T-cell (primary cell): ENCODE measurements around the gene DHRS12. TPM values are rescaled to one million over a fixed set of nuclear protein-coding genes. Genes with fewer than 3 reads are reported as not detected.

Experiments used
- ATAC-seq, 4 experiments: fragments of 200-7000 bp in 3 of 4; fragments of 150-1000 bp in 1 of 4; cut with Tn5 transposase; replicated peaks in 1 of 4; 1 replicate in 3 of 4; 2 replicates in 1 of 4; pipeline ENCODE4 v1.10.0; 2021; ENCODE audit warnings: moderate library complexity in 3 of 4, mild to moderate bottlenecking in 2 of 4, moderate number of reproducible peaks in 1 of 4
- CTCF ChIA-PET, 2 donors: fragments of 300-600 bp; sonication (Branson Sonifier 250); formaldehyde crosslinking; loops; one replicate each; lab custom pipeline; 2022; ENCODE audit warnings: antibody characterized with exemption in 2 of 2; lab: Charles Lee
- POLR2A ChIA-PET, 2 donors: fragments of 300-600 bp; sonication (Branson Sonifier 250); formaldehyde crosslinking; loops; one replicate each; lab custom pipeline; 2022; ENCODE audit warnings: antibody characterized with exemption in 2 of 2; lab: Charles Lee
- DNase-seq, 35 experiments: peaks; one replicate each; pipeline versions ENCODE4 v3.0.0 to v3.0.0-alpha.2; 2013 to 2023
- H3K27ac ChIP-seq: one replicate; pipeline ENCODE4 v1.5.1; 2013; ENCODE audit warnings: low read length
- H3K27me3 ChIP-seq, 2 experiments: replicated peaks in 1 of 2; 1 replicate in 1 of 2; 2 replicates in 1 of 2; pipeline versions ENCODE4 v1.6.1 to v1.7.0; 2013; ENCODE audit warnings: low read length in 1 of 2, mixed read lengths in 1 of 2; ENCODE audit not compliant: control insufficient read depth in 2 of 2, insufficient read depth in 2 of 2; ENCODE audit errors: extremely low read depth in 1 of 2
- H3K36me3 ChIP-seq, 2 donors: 1 replicate in 1 of 2; 2 replicates in 1 of 2; pipeline versions ENCODE4 v1.6.1 to v1.7.0; 2013; ENCODE audit warnings: low read length in 1 of 2; ENCODE audit not compliant: control insufficient read depth in 2 of 2, insufficient read depth in 1 of 2; ENCODE audit errors: extremely low read depth in 1 of 2
- H3K4me1 ChIP-seq, 2 experiments: 1 replicate in 1 of 2; 2 replicates in 1 of 2; pipeline versions ENCODE4 v1.6.1 to v1.7.0; 2013; ENCODE audit warnings: low read length in 2 of 2, mixed read lengths in 1 of 2; ENCODE audit not compliant: insufficient read depth in 2 of 2, control insufficient read depth in 1 of 2; ENCODE audit errors: extremely low read depth in 1 of 2
- H3K4me3 ChIP-seq, 2 donors: 1 replicate in 1 of 2; 2 replicates in 1 of 2; pipeline versions ENCODE4 v1.5.1 to v1.7.0; 2013; ENCODE audit warnings: mild to moderate bottlenecking in 2 of 2, low read length in 1 of 2, moderate library complexity in 1 of 2; ENCODE audit not compliant: control insufficient read depth in 1 of 2; ENCODE audit errors: extremely low read depth in 1 of 2
- H3K9me3 ChIP-seq: 2 replicates; pipeline ENCODE4 v1.7.0; 2013
- H3K27ac Mint-ChIP-seq, 2 donors: one replicate each; pipeline ENCODE4 v1.8.0; 2020 to 2021; ENCODE audit warnings: mild to moderate bottlenecking in 2 of 2, mixed read lengths in 2 of 2
- H3K27me3 Mint-ChIP-seq, 2 donors: one replicate each; pipeline ENCODE4 v1.8.0; 2021 to 2022; ENCODE audit warnings: mixed read lengths in 2 of 2
- H3K36me3 Mint-ChIP-seq: one replicate; pipeline ENCODE4 v1.8.0; 2021; ENCODE audit warnings: mixed read lengths
- H3K4me1 Mint-ChIP-seq, 3 donors: one replicate each; pipeline ENCODE4 v1.8.0; 2020 to 2022; ENCODE audit warnings: mixed read lengths in 3 of 3, mild to moderate bottlenecking in 1 of 3
- H3K4me3 Mint-ChIP-seq, 3 donors: one replicate each; pipeline ENCODE4 v1.8.0; 2020 to 2022; ENCODE audit warnings: mild to moderate bottlenecking in 3 of 3, mixed read lengths in 3 of 3, moderate library complexity in 3 of 3
- H3K9me3 Mint-ChIP-seq, 3 donors: one replicate each; pipeline ENCODE4 v1.8.0; 2020 to 2022; ENCODE audit warnings: mixed read lengths in 3 of 3
- WGBS: methylation state at CpG from one replicate; pipeline ENCODE4 v1.1.5; 2013; ENCODE audit warnings: missing lambda C conversion rate; ENCODE audit not compliant: insufficient coverage; 5-methylcytosine and 5-hydroxymethylcytosine counted together
- total RNA-seq, 35 experiments: library from RNA in 6 of 35; stranded (reverse) in 6 of 35; fragments of 120-200 nt in 1 of 35; gene quantifications; one replicate each; pipeline versions ENCODE4 v1.2.1 to v1.2.4 and lab custom pipeline; 2013 to 2026

DHRS12 gene
- total RNA-seq, 5 donors from 2014 or later (not counting 1 experiment from before 2014, with no cell fraction given): 18.1 to 27.8 (median 21.7) TPM

- POLR2A ChIA-PET: interaction anchor here in 1 of 2 donors (0.5 kb wide), 1 partner anchor 237 kb away, joined by 6 read pairs; no protein-coding TSS in a partner anchor
- Mint-ChIP-seq H3K4me3 (no peak overlapping the region), H3K4me1 (peaks cover 5 to 6% (median 6%) of the 10 kb centered on the region in 3 donors), H3K9me3 (no peaks in the 10 kb centered on the region), H3K27me3 (no peaks in the 10 kb centered on the region), H3K36me3 (peaks cover 50% of the 10 kb centered on the region), H3K27ac (no peak overlapping the region)
- CTCF ChIA-PET: no interaction called here
- no peaks in the 10 kb centered on the region for H3K9me3 ChIP-seq
- no peaks in the 10 kb centered on the region for H3K27me3 ChIP-seq
- H3K4me3 ChIP-seq: no peak overlapping the region
- no peak for DNase-seq
- peaks cover 0 to 4% of the 10 kb centered on the region in 2 experiments for H3K4me1 ChIP-seq
- no peak overlapping the region for H3K27ac ChIP-seq
- 90% methylated on average over 2 of the region's 10 CpGs for WGBS
- H3K36me3 ChIP-seq: peaks cover 2 to 11% of the 10 kb centered on the region in 2 donors
- ATAC-seq: no peak
Measured at GRCh38 chr13:51786425-51787265, 17.3 kb downstream of the DHRS12 start.

GRCh38 chr13:51785712-51786424 is 18.1 kb downstream of the DHRS12 start:
- H3K9me3 ChIP-seq: no peaks in the 10 kb centered on the region
- no peaks in the 10 kb centered on the region for H3K27me3 ChIP-seq
- Mint-ChIP-seq H3K27me3 (no peaks in the 10 kb centered on the region), H3K9me3 (no peaks in the 10 kb centered on the region), H3K27ac (no peak overlapping the region), H3K36me3 (peaks cover 48% of the 10 kb centered on the region), H3K4me1 (peaks cover 5 to 6% (median 5%) of the 10 kb centered on the region in 3 donors), H3K4me3 (no peak overlapping the region)
- H3K27ac ChIP-seq: no peak overlapping the region
- peaks cover 2 to 11% of the 10 kb centered on the region in 2 donors for H3K36me3 ChIP-seq
- POLR2A ChIA-PET: no interaction called here
- CTCF ChIA-PET: interaction anchor here in 1 of 2 donors (0.6 kb wide), 1 partner anchor 346 kb away, joined by 4 read pairs; no protein-coding TSS in a partner anchor
- WGBS: 81% methylated on average over 6 of the region's 12 CpGs
- ATAC-seq: peak in 1 of 4 experiments; percentile 24
- peaks cover 0 to 4% of the 10 kb centered on the region in 2 experiments for H3K4me1 ChIP-seq
- H3K4me3 ChIP-seq: no peak overlapping the region
- no peak for DNase-seq

GRCh38 chr13:51784097-51784496 is 19.9 kb downstream of the DHRS12 start:
- Histone ChIP-seq H3K4me3 (no peak overlapping the region), H3K36me3 (peaks cover 4 to 7% of the 10 kb centered on the region in 2 donors), H3K9me3 (no peaks in the 10 kb centered on the region), H3K4me1 (peaks cover 0 to 4% of the 10 kb centered on the region in 2 experiments), H3K27me3 (no peaks in the 10 kb centered on the region), H3K27ac (no peak overlapping the region)
- Mint-ChIP-seq H3K4me3 (no peak overlapping the region), H3K27me3 (no peaks in the 10 kb centered on the region), H3K27ac (no peak overlapping the region), H3K36me3 (peaks cover 37% of the 10 kb centered on the region), H3K9me3 (no peaks in the 10 kb centered on the region), H3K4me1 (peaks cover 5 to 6% (median 5%) of the 10 kb centered on the region in 3 donors)
- WGBS: 86% methylated on average over 1 of the region's 1 CpG
- ChIA-PET CTCF (interaction anchor here in 1 of 2 donors (0.6 kb wide), 1 partner anchor 339 kb away, joined by 4 read pairs; no protein-coding TSS in a partner anchor), POLR2A (no interaction called here)
- no peak for ATAC-seq
- no peak for DNase-seq

- Mint-ChIP-seq H3K9me3 (no peaks in the 10 kb centered on the region), H3K36me3 (peaks cover 35% of the 10 kb centered on the region), H3K27ac (no peak overlapping the region), H3K4me1 (peaks cover 5 to 6% (median 5%) of the 10 kb centered on the region in 3 donors), H3K4me3 (no peak overlapping the region), H3K27me3 (no peaks in the 10 kb centered on the region)
- POLR2A ChIA-PET: no interaction called here
- WGBS: 100% methylated on average over 2 of the region's 9 CpGs
- H3K27ac ChIP-seq: no peak overlapping the region
- peaks cover 4 to 7% of the 10 kb centered on the region in 2 donors for H3K36me3 ChIP-seq
- no peaks in the 10 kb centered on the region for H3K9me3 ChIP-seq
- DNase-seq: no peak
- H3K4me1 ChIP-seq: peaks cover 0 to 4% of the 10 kb centered on the region in 2 experiments
- no peaks in the 10 kb centered on the region for H3K27me3 ChIP-seq
- no peak for ATAC-seq
- no peak overlapping the region for H3K4me3 ChIP-seq
- CTCF ChIA-PET: interaction anchor here in 1 of 2 donors (0.6 to 1.4 kb wide), 2 partner anchors 14 to 339 kb away, joined by 3 to 4 read pairs; no protein-coding TSS in a partner anchor
Measured at GRCh38 chr13:51783428-51784094, 20.4 kb downstream of the DHRS12 start.

GRCh38 chr13:51782026-51782710 is 21.8 kb downstream of the DHRS12 start:
- Mint-ChIP-seq H3K4me1 (peaks cover 4 to 5% (median 5%) of the 10 kb centered on the region in 3 donors), H3K36me3 (peaks cover 32% of the 10 kb centered on the region), H3K4me3 (no peak overlapping the region), H3K27ac (peak overlapping the region in 1 of 2 donors; percentile 21), H3K27me3 (no peaks in the 10 kb centered on the region), H3K9me3 (no peaks in the 10 kb centered on the region)
- no peaks in the 10 kb centered on the region for H3K9me3 ChIP-seq
- H3K36me3 ChIP-seq: peaks cover 4 to 5% of the 10 kb centered on the region in 2 donors
- H3K4me1 ChIP-seq: peaks cover 0 to under 1% of the 10 kb centered on the region in 2 experiments
- CTCF ChIA-PET: interaction anchor here in 1 of 2 donors (1.4 kb wide), 1 partner anchor 16 kb away, joined by 3 read pairs; no protein-coding TSS in a partner anchor
- H3K4me3 ChIP-seq: no peak overlapping the region
- no peaks in the 10 kb centered on the region for H3K27me3 ChIP-seq
- WGBS: 93% methylated on average over 14 of the region's 15 CpGs
- no peak for ATAC-seq
- no peak for DNase-seq
- H3K27ac ChIP-seq: no peak overlapping the region
- POLR2A ChIA-PET: no interaction called here
